ENCODE measurements around the gene MYOT. TPM values are rescaled to one million over a fixed set of nuclear protein-coding genes. Genes with fewer than 3 reads are reported as not detected.

MYOT gene
- total RNA-seq, 2 donors from 2014 or later: 29.7 to 55.4 TPM

DNA sequence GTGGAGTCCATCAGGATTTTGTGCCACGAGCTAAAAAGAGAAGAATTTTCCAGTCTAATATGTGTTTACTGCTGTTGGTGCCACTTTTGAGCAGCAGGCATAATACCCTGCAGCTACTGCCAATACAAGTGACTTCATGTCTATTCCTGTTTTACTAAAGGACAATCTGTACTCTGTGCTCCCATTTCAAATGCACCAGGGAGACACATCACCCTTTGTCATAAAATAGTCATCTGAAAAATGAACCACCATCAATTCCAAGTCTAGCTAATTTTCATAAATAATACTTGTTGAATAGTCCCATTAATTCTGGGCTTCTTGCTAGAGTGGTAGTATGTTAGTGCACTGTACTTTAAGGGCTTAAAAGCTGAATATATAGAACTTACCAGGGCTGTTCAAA lies 12.7 kb downstream of the MYOT start:
- Histone ChIP-seq H3K9me3 (no peaks in the 10 kb centered on the region), H3K27ac (peak overlapping the region; percentile 42 to 86), H3K4me1 (no peaks in the 10 kb centered on the region), H3K36me3 (peaks cover 53% of the 10 kb centered on the region), H3K4me3 (no peak overlapping the region), H3K27me3 (no peaks in the 10 kb centered on the region)
- TF ChIP-seq, protein P1, sequence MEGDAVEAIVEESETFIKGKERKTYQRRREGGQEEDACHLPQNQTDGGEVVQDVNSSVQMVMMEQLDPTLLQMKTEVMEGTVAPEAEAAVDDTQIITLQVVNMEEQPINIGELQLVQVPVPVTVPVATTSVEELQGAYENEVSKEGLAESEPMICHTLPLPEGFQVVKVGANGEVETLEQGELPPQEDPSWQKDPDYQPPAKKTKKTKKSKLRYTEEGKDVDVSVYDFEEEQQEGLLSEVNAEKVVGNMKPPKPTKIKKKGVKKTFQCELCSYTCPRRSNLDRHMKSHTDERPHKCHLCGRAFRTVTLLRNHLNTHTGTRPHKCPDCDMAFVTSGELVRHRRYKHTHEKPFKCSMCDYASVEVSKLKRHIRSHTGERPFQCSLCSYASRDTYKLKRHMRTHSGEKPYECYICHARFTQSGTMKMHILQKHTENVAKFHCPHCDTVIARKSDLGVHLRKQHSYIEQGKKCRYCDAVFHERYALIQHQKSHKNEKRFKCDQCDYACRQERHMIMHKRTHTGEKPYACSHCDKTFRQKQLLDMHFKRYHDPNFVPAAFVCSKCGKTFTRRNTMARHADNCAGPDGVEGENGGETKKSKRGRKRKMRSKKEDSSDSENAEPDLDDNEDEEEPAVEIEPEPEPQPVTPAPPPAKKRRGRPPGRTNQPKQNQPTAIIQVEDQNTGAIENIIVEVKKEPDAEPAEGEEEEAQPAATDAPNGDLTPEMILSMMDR (IDR thresholded peaks at IDR 0.05): no peak
- no peak for DNase-seq (ENCODE audit: low spot score)

DNA sequence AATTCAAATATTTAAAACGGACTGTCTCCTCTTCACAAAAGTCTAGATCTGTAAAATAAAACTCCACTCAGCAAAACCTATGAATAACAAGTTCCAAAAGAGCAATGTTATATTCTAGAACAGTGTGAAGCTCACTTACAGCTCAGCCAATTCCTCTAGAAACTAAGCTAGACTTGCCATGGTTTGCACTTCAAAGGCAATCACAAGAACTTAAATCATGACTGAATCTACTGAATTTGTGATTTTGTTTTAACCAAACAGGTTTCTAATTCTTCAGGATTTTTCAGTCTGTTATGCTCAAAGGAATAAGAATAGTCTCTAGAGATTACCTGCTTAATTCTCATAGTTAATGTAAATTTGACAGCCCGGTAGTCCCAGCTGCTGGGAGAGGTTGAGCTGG lies 20.2 kb downstream of the MYOT start:
- Histone ChIP-seq H3K4me1 (peaks cover 0 to 23% of the 10 kb centered on the region in 2 donors), H3K4me3 (peak overlapping the region in 1 of 2 donors; percentile 56), H3K36me3 (peaks cover 20% of the 10 kb centered on the region), H3K9me3 (no peaks in the 10 kb centered on the region), H3K27ac (peak overlapping the region; percentile 88 to 89), H3K27me3 (no peaks in the 10 kb centered on the region)
- TF ChIP-seq, protein P1 (IDR thresholded peaks at IDR 0.05): no peak
- DNase-seq (ENCODE audit: low spot score): no peak

DNA sequence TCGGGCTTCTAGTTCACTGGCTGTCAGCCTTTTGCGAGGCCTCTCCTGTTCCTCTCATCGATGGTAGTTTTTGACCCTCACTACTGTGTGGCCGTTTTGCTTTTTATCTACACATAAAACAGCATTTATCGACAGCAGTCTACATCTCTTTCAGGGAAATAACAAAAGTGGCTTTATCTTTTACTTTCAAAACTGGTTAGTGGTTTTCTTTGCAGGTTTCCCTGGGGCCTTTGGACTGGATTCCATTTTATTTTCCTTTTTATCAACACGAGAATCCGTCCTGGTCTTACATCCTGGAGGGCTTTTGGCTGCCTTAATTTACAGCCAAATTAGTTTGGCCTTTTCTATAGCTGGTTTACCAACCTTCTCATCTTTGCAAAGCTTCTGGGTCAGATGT lies 20.8 kb downstream of the MYOT start:
- peaks cover 14% of the 10 kb centered on the region for H3K36me3 ChIP-seq
- H3K4me3 ChIP-seq: peak overlapping the region in 1 of 2 donors; percentile 56
- H3K27ac ChIP-seq: peak overlapping the region; percentile 88 to 89
- peaks cover 0 to 26% of the 10 kb centered on the region in 2 donors for H3K4me1 ChIP-seq
- TF ChIP-seq, protein P1 (IDR thresholded peaks at IDR 0.05): no peak
- no peaks in the 10 kb centered on the region for H3K27me3 ChIP-seq
- H3K9me3 ChIP-seq: no peaks in the 10 kb centered on the region
- no peak for DNase-seq (ENCODE audit: low spot score)

DNA sequence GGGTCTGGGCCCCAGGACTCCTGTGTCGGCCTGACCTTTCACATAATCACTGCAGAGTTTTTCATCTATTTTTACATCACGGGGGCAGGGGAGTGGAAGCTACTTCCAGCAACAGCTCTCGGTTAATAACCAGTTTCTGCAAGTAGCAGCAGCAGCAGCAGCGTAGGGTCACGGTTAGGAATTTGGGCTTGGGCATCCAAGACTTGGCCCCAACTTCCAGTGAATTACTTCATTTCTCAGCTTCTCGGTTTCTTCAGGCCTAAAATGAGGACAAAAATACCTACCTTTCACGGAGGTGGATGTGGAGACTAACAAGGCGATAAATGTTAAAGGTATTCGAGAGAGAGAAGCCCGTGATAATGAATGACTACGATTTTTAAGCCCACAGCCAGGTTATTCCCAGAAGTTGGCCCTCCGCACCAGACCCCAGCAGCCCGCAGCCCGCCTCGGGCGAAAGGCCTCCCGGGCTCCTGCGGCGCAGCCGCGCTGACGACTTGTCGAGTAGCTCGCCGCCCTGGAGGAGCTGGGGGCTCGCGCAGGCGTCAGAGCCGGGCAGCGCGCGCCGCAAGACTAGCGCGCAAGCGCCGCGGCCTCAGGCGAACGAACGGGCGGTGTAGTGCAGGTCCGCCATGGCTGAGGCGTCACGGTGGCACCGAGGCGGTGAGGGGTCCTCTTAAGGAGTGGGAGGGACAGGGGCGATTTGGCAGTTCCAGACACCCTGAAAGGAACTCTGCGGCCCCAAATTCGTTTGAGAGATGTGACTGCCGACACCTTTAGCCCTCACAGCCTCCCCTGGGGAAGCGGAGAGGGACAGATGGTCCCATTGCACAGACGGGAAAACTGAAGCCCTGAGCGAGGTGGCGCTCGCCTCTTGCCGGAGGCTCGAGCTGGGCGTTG lies 21.5 kb downstream of the MYOT start, which contains the start of gene PKD2L2:
Gene PKD2L2 (plus strand): TSS at position 595 of the 897 bp plus-strand sequence. CDS start 35 bp downstream, at position 630.
- H3K36me3 ChIP-seq: peaks cover 7% of the 10 kb centered on the region
- TF ChIP-seq, protein P1 (IDR thresholded peaks at IDR 0.05): peak in 1 of 2 donors; percentile 35
- peak within 1 kb of the TSS; percentile 26 to 56 for H3K4me3 ChIP-seq
- DNase-seq (ENCODE audit: low spot score): peak; percentile 85
- H3K27me3 ChIP-seq: no peaks in the 10 kb centered on the region
- peaks cover 0 to 32% of the 10 kb centered on the region in 2 donors for H3K4me1 ChIP-seq
- H3K27ac ChIP-seq: peak within 1 kb of the TSS; percentile 88 to 89
- no peaks in the 10 kb centered on the region for H3K9me3 ChIP-seq

DNA sequence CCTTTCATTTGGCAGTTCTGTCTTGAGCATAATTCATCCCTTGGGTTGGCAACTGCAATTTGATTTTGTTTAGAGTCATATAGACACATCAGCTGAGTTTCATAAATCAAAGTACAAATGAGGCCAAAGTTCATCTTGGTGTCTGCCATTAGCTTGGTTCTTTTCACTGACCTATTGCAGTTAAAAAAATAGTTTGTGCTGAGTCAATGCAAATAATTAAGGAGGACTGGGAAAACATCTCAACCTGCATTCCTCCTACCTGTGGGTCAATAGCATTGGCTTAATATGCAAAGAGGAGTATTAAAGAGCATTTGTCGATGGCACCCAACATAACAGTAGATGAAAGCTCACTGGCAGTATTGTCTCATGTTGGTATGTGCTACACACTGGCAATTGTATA lies 23.2 kb downstream of the MYOT start:
- DNase-seq (ENCODE audit: low spot score): no peak
- Histone ChIP-seq H3K4me3 (no peak overlapping the region), H3K27me3 (no peaks in the 10 kb centered on the region), H3K4me1 (peaks cover 0 to 32% of the 10 kb centered on the region in 2 donors), H3K36me3 (no peaks in the 10 kb centered on the region), H3K27ac (no peak overlapping the region), H3K9me3 (no peaks in the 10 kb centered on the region)
- TF ChIP-seq, protein P1 (IDR thresholded peaks at IDR 0.05): no peak

Data from right atrium auricular region (tissue), 2 donors.